Mucosa of stomach (tissue), 1 donor: ENCODE data around the gene SGSM2.
"Not testable (repeated sequence)": the region's sequence is repeated elsewhere in the genome, so short reads cannot be mapped to it uniquely, and the experiment has no call there.

Experiments used
- H3K27me3 ChIP-seq: one replicate; pipeline ENCODE4 v1.7.0; 2013; ENCODE audit warnings: mild to moderate bottlenecking, low read length; ENCODE audit not compliant: control insufficient read depth, insufficient read depth
- H3K36me3 ChIP-seq: one replicate; pipeline ENCODE4 v1.7.0; 2013; ENCODE audit warnings: low read length; ENCODE audit not compliant: control insufficient read depth, insufficient read depth
- H3K4me1 ChIP-seq: one replicate; pipeline ENCODE4 v1.7.0; 2013; ENCODE audit warnings: mild to moderate bottlenecking, low read length; ENCODE audit not compliant: control insufficient read depth, insufficient read depth
- H3K4me3 ChIP-seq: one replicate; pipeline ENCODE4 v1.7.0; 2013; ENCODE audit warnings: low read length
- H3K9ac ChIP-seq: one replicate; pipeline ENCODE4 v1.7.0; 2013; ENCODE audit warnings: mild to moderate bottlenecking, low read length, moderate library complexity
- H3K9me3 ChIP-seq: one replicate; pipeline ENCODE4 v1.7.0; 2013; ENCODE audit warnings: mild to moderate bottlenecking, low read length, moderate library complexity; ENCODE audit not compliant: control insufficient read depth
- donor health status: Pancreatic carcinoma.

The SGSM2 gene

GRCh38 chr17:2312736-2313135, 24.6 kb upstream of the SGSM2 start:
- Histone ChIP-seq H3K36me3 (no peaks in the 10 kb centered on the region), H3K4me1 (no peaks in the 10 kb centered on the region), H3K9ac (no peak overlapping the region), H3K9me3 (no peaks in the 10 kb centered on the region), H3K4me3 (no peak overlapping the region), H3K27me3 (no peaks in the 10 kb centered on the region)

- H3K4me3 ChIP-seq, H3K9me3 ChIP-seq, H3K4me1 ChIP-seq, H3K36me3 ChIP-seq, H3K9ac ChIP-seq, H3K27me3 ChIP-seq: not testable (repeated sequence)
Measured at GRCh38 chr17:2316916-2317205, 20.4 kb upstream of the SGSM2 start.

GRCh38 chr17:2317796-2318195, 19.5 kb upstream of the SGSM2 start:
- Histone ChIP-seq H3K4me3 (no peak overlapping the region), H3K9ac (no peak overlapping the region), H3K4me1 (no peaks in the 10 kb centered on the region), H3K27me3 (no peaks in the 10 kb centered on the region), H3K9me3 (no peaks in the 10 kb centered on the region), H3K36me3 (no peaks in the 10 kb centered on the region)

GRCh38 chr17:2319051-2319450, 18.2 kb upstream of the SGSM2 start:
- Histone ChIP-seq H3K9me3 (no peaks in the 10 kb centered on the region), H3K4me3 (no peak overlapping the region), H3K27me3 (no peaks in the 10 kb centered on the region), H3K36me3 (no peaks in the 10 kb centered on the region), H3K4me1 (no peaks in the 10 kb centered on the region), H3K9ac (no peak overlapping the region)

- no peak overlapping the region for H3K9ac ChIP-seq
- H3K9me3 ChIP-seq = no peaks in the 10 kb centered on the region
- H3K36me3 ChIP-seq = no peaks in the 10 kb centered on the region
- no peaks in the 10 kb centered on the region for H3K4me1 ChIP-seq
- H3K4me3 ChIP-seq = no peak overlapping the region
- no peaks in the 10 kb centered on the region for H3K27me3 ChIP-seq
Measured at GRCh38 chr17:2321399-2321798, 15.9 kb upstream of the SGSM2 start.

GRCh38 chr17:2323629-2324314, 13.5 kb upstream of the SGSM2 start:
- Histone ChIP-seq H3K9ac (no peak overlapping the region), H3K9me3 (no peaks in the 10 kb centered on the region), H3K27me3 (no peaks in the 10 kb centered on the region), H3K4me3 (no peak overlapping the region), H3K4me1 (no peaks in the 10 kb centered on the region), H3K36me3 (no peaks in the 10 kb centered on the region)

GRCh38 chr17:2331303-2331702, 6.0 kb upstream of the SGSM2 start:
- Histone ChIP-seq H3K27me3 (no peaks in the 10 kb centered on the region), H3K4me1 (peaks cover 11% of the 10 kb centered on the region), H3K36me3 (peaks cover 8% of the 10 kb centered on the region), H3K4me3 (no peak overlapping the region), H3K9ac (no peak overlapping the region), H3K9me3 (no peaks in the 10 kb centered on the region)

GRCh38 chr17:2335726-2336214, 1.5 kb upstream of the SGSM2 start:
- Histone ChIP-seq H3K9ac (peak overlapping the region; percentile 81), H3K4me1 (peaks cover 15% of the 10 kb centered on the region), H3K9me3 (no peaks in the 10 kb centered on the region), H3K36me3 (peaks cover 8% of the 10 kb centered on the region), H3K27me3 (no peaks in the 10 kb centered on the region), H3K4me3 (peak overlapping the region; percentile 80)

GRCh38 chr17:2336215-2336851, 968 bp upstream of the SGSM2 start, which contains the start of gene TSR1:
TSS of gene TSR1 (minus strand) at chr17:2336457. CDS start at chr17:2336427, 30 bp downstream.
- Histone ChIP-seq H3K9ac (peak within 1 kb of the TSS; percentile 81), H3K27me3 (no peaks in the 10 kb centered on the region), H3K4me1 (peaks cover 15% of the 10 kb centered on the region), H3K36me3 (peaks cover 8% of the 10 kb centered on the region), H3K4me3 (peak within 1 kb of the TSS; percentile 80), H3K9me3 (no peaks in the 10 kb centered on the region)

GRCh38 chr17:2337544-2338314, 428 bp downstream of the SGSM2 start:
- Histone ChIP-seq H3K9me3 (no peaks in the 10 kb centered on the region), H3K4me1 (peaks cover 15% of the 10 kb centered on the region), H3K4me3 (peak overlapping the region; percentile 9), H3K9ac (peak overlapping the region; percentile 78), H3K36me3 (peaks cover 8% of the 10 kb centered on the region), H3K27me3 (no peaks in the 10 kb centered on the region)

GRCh38 chr17:2338315-2338657, 985 bp downstream of the SGSM2 start:
- Histone ChIP-seq H3K9me3 (no peaks in the 10 kb centered on the region), H3K27me3 (no peaks in the 10 kb centered on the region), H3K4me3 (peak overlapping the region; percentile 9), H3K4me1 (peaks cover 19% of the 10 kb centered on the region), H3K9ac (peak overlapping the region; percentile 78), H3K36me3 (peaks cover 8% of the 10 kb centered on the region)

GRCh38 chr17:2343421-2343820, 6.1 kb downstream of the SGSM2 start:
- Histone ChIP-seq H3K4me3 (no peak overlapping the region), H3K9me3 (no peaks in the 10 kb centered on the region), H3K9ac (no peak overlapping the region), H3K36me3 (no peaks in the 10 kb centered on the region), H3K27me3 (no peaks in the 10 kb centered on the region), H3K4me1 (peaks cover 31% of the 10 kb centered on the region)
